ENCODE results near the gene MRNIP. TPM values are rescaled to one million over a fixed set of nuclear protein-coding genes. Genes with fewer than 3 reads are reported as not detected.

The MRNIP gene
- total RNA-seq, 1 donor from 2014 or later: 8.3 TPM

DNA sequence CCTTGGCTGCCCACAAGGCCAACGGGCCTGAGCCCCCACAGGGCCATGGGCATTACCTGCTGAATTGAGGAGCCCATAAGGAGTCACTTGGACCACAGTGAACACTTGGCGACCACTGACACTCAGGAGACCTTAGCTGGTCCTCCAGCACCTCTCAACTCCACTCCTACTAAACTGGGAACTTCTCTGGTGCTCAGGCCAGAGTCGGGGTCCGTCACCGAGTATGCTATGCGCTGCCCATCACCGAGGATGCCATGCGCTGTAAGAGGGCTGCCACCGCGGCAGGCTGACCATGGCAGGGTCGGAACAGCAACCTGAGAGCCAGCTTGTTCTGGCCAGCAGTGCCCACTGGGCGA is 38.5 kb downstream of the MRNIP start:
- ATAC-seq: no peak

DNA sequence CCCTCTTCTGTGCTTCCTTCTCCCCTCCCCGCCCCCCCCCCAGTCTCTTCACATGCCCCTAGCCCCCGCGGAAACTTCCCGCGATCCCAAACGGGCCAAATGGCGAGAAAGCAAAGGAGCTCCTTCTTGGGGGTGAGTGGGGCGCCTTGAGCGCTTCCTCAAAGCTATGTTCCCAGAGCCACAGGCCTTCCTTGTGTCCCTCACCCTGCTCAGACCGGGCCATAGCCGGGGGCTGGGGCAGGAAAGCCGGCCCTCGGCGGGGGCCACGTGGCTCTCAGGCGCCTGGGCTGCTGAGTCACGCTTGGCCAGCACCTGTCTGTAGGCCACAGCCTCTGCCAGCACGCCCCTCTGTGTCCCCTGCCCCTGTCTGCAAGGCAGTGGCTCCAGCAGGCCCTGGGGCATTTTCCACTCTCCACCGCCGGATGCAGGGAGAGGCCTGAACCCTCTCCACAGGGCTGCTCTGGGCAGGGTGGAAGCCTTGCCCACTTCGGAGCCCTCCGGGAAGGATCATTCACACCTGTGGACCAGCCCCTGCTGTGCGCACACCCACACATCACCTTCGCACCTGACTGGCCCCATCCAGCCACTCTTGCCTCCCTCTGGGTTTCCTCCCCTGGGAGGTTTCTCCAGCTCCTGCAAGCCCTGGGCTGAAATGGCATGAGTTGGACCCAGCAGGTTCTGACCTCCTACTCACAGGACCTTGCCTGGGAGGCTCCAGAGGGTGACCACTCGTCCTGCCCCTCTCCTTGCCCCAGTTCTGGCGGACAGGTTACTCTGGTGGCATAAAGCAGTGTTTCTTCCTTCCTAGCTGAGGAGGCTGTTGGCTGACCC is 39.1 kb downstream of the MRNIP start:
- ATAC-seq: peak; percentile 30

DNA sequence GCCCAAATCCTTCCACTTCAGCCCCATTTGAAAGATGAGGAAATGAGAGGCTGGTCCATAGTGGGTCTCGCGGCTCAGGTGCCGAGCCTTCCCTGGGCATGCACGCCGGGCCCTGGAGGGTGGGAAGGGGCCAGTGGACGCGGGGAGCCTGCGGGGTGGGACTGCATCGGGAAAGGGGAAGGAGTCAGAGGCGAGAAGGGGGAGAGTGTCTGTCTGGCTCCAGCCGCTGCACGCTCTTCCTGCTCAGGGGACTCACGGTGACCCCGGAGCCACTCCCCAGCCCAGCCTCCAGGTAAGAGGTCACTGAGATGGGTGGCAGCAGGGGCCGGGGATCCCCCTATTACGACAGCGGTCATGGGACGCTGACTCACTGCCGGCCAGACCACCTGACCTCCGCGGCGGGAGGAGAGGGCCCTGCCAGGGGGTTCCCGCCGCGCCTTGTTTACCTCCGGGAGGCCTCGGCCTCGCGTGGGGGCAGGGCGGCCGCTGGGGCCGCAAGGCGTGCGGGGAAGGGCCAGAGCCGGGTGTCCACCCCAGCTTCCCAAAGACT is 39.8 kb downstream of the MRNIP start:
- ATAC-seq: peak; percentile 82

DNA sequence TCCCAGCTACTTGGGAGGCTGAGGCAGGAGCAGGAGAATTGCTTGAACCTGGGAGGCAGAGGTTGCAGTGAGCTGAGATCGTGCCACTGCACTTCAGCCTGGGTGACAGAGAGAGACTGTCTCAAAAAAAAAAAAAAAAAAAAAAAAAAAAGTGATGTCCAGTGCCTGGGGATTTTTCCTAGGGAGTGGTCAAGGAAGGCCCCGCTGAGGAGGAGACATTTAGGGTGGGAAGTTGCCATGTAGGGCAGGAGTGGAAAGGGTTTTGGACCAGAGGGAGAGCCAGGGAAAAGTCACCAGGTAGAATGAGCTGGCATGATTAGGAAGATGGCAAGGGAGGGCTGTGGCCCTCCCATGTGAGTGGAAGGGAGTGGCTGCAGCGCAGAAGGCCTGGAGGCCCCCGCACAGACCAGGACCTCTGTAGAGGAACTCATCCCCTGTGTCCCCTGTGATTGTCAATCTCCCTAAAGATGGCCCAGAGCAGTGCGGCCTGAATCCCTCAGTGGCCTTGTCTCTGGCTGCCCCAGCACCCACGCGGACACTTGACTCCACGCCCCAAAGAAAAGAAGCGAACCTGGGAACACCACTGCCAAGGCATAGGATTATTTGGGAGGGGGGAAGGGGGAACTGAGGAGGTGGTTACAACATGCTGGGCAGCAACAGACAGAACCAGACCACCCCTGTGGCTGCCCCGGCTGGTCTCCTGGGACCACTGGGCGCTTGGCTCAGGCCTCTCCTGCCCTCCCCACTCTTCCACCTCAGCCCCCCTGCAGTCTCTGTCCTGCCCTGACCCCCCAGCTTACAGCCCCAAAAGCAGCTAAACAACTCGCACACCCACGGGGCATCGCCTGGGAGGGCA is 40.5 kb downstream of the MRNIP start:
- no peak for ATAC-seq

DNA sequence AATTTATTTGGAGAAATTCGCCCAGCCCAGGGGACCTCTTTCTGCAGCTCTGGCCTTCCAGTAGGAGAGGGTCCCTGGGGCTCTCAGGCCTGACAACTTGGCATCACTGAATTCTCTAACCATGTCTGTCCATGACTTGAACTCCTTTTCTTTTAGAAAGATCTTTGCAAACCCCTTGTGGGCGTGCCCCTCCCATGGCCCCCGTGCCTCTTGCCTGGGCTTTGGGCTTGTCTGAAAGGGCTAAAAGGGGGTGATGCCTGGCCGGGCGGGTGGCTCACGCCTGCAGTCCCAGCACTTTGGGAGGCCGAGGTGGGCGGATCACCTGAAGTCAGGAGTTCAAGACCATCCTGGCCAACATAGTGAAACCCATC is 41.2 kb downstream of the MRNIP start:
- no peak for ATAC-seq

DNA sequence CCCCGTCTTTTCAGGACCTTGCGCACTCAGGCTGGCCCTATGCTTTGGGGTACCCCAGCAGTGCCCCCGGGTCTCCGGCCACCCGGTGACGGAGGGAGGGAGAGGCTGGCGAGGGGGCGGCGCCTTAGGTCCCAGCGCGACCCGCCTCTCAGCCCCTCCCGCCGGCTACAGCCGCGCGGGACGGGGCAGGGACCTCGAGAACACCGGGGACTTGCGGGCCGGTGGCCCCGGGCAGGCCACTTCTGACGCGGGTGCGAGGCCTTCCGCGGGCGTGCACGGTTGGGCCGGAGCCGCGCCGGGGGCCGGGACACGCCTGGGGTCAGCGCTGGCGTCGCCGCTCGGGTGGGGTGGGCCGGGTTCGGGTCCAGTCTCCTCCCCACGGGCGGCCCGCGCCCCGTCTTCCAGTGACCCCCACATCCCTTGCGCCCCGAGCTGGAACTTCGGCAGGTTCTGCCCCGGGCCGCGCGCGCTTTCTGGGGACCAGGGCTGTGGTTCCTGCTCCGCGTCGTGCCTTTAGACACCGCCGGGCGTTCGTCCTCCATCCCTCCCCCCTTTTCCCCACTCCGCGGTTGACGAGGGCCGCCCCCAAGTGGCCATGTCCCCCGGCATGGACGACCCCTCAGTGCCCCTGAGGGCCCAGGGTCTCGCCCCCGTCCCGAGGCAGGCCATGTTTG is 41.7 kb downstream of the MRNIP start:
- no peak for ATAC-seq

DNA sequence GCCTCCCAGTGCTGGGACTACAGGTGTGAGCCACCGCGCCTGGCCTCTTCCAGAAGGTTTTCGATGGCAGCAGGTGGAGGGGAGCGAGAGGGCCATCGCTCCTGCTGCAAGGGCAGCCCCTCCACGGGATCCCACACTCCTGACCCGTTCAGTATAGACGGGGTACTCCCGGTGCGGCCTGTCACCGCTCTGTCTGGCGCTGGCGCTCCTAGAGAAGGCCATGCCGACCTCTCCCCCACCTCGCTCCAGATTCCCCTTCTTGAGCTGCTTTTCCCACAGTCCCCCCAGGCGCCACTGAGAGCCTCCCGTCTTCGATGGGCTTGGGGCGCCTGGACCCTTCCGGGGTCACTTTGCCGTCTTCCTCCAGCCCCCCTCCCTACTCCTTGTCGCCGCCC is 42.2 kb downstream of the MRNIP start:
- no peak for ATAC-seq

DNA sequence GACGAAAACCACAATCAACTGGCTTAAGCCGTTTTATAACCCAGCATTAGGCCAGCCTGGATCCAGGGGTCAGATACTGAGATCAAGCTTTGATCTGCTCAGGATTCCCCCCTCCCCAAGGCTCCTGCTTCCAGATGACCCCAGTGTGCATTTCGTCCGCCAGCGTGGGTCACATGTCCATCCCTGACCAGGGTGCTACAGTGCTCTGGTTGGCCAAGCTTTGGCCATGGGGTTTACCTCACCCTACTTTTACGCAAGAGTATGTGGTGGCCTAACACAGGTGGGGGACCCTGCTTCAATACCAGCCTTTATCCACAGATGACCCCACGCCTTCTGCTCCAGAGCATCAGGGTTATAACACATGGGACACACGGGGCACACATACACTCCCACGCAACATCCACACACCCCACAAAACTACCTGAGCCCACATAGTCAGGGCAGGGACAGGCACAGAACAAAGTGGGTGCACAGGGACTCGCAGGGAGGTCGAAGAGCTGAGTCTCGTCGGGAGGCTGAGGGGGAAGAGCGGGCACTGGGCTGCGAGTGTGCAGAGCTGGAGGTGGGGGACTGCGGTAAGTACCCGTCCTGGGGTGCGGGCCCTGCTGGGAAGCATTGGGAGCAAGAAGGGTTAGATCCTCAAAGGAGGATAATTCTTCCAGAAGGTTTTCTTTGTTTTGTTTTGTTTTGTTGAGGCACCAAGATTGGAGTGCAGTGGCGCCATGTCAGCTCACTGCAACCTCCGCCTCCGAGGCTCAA is 42.9 kb downstream of the MRNIP start:
- ATAC-seq: no peak

DNA sequence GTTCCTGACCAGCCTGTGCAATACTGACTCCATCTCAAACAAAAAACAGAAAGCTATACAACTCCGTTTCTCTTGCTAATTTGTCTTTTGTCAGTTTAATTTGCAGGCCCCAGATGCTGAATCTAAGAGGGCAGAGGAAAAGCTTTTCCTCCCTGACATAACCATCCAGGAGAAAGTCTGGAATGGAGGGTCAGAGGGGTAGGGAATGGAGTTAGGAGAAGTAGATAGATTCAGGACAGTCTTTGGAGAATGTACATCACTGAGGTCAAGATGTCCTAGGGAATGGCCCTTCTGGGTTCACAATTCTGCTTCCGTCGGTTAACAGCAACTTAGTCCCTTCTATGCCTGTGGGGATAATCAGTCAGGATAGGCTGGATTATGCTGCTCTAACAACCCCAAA is 44.5 kb downstream of the MRNIP start:
- no peak for ATAC-seq

DNA sequence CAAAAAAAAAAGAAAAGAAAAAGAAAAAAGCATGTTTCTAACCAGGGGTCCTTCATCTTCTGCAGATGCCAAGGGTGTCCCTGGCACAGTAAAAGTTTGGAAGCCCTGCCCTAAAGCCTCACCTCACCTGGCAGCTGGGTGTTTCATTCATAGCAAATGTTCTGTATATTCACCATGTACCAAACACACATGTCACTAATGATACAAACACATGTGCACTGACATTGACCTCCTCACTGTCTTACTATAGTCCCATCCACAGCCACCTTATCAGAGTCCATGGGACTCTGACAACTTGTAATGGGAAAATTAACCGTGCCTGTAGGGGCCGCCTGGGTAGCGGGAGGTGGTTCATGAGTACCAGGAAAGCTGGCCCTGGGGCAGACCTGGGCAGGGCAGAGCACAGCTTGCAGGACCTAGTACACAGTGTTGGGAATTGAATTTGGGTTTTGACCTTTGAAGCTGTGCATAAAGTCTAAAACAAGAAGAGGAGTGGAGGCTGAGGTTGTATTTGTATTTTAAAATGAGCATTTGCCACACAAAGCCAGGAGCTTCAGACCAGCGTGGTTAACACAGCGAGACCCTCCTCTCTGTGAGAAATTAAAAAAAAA is 45.5 kb downstream of the MRNIP start:
- ATAC-seq: no peak

DNA sequence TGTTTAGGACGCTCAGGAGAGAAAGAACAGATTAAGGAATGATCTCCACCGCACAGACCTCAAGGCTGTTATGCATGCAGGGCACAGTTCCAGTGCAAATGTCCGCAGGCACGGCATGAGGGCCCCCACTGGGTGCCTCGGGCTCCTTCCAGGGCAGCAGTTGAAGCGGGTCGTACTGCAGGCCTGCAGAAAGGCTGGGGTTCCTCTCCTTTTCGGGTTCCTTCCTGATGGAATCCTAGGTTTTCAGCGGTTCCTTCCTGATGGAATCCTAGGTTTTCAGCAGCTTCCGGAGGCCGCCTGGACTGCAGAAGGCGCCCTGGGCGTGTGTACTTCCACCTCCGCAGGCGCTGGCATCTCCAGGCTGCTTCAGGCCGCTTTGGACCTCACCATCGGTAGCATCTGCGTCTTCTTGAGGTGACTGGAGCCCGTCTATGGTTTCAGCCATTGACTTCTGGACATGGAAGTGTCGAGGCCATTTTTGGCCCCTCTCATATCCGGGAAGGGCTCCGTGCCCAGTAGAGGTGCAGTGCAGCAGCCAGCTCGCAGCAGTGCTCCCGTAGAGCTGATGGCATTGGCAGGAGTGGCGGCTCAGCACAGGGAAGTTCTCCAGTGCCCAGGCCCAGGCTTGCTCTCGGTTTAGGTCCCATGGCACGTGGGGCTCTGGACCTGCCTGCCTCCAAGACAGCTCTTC is 46.3 kb downstream of the MRNIP start:
- ATAC-seq: no peak

DNA sequence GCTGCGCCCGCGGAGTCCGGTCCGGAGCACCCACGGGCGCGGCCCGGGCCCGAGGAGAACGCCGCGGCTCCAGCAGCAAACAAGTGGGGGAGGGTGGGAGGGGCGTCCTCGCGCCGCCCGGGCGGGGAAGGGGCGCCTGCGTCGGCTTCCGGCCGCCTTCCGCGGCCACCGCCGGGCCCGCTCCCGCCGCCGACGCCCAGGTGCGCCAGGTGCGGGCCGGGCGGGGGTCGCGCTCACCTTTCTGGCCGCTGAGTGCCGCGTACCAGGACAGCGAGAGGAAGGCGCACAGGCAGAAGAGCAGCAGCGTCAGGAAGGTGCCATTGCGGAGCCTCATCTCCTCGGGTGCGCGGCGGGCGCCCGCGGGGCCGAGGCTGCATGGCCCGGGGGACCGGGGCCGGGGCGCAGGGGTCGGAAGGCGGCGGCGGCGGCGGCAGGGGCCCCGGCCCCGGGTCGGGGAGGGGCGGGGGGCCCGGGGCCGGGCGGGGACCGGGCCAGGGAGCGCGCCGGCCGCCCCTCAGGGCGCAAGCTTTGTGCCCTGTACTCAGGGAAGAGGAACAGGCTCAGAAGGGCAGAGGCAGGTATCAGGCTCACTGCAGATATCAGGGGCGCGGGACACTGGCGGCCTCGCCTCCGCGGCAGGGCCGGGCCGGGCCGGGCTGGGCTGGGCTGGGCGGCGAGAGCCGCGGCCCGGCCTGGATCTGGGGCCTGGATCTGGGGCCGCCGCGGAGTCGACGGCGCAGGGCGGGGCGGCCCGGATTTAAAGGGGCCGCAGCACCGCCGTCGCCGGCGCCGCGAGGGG is 52.2 kb downstream of the MRNIP start, which contains the start of gene MGAT4B:
Gene MGAT4B, minus strand, starts transcription at position 617 of the 799 bp plus-strand sequence. Its CDS starts 283 bp downstream, at position 334.
- peak; percentile 87 for ATAC-seq

DNA sequence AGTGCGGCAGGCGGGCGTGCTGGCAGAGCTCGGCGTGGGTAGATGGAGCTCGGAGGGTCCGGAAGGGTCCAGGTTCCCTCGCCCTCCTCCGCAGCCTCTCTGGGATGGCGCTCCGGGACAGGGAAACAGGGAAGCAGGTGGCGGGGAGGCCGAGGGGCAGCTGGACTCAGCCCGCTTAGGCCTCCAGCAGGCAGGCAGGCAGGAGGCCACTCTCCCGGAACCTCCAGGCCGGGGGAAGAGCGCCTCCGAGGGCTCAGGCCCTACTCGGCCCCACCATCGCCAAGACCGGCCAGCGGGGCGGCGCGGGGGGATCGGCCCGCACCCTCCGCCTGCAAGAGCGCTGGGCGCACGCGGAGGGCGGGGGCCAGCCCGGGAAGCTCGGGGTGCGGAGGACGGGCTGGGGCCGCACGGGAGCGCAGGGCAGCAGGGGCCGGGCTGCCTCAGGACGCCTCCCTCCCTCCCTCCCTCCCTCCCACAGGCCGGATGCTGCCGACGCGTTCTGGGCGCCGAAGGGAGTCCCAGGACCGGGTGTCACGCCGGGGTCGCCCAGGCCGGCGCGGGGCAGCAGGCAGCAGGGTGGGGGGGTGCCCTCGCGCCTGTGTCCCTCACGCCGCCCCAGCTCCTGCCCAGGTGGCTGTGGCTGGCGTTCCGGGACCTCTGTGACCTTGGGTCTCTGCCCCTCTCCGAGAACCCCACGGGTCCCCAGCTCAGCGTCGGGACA is 52.9 kb downstream of the MRNIP start:
- peak; percentile 37 for ATAC-seq

DNA sequence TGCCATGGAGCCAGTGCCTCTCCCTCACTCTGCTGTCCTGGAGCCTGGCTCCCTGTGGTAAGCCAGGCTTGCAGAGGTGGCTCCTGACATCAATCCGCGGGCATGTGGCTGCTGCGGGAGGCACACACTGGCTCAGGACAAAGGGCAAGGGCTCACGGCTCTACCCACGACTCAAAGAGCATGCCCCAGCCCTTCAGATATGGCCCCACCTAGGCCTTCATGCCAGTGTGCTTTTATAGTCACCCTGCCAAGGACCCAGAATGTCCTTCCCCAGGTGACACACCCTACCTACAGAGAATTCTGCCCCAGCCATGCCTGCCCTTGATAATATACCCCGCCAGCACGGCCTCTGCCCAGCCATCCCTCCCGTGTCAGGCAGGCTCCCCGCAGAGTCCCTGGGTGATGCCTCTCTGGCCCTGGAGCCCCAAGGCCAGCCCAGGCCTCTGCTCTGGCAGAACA is 53.5 kb downstream of the MRNIP start:
- peak; percentile 2 for ATAC-seq

DNA sequence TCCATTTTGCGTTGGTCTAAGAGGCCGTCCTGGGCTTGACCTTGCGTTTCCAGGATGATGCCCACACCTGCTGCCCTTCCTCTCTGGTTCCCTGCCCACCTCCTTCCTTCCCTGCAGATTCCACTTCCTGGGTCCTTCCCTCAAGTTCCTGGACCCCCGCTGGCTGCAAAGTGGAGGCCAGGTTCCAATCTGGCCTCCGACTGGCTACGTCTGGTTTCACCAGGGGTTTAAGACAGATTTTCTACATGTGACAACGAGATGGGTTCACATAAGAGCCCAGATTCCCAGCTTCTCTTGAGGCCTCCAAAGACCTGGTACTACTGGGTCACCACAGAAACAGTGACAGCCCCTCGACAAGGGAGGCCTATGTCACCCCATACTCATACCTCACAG is 54.1 kb downstream of the MRNIP start:
- no peak for ATAC-seq

DNA sequence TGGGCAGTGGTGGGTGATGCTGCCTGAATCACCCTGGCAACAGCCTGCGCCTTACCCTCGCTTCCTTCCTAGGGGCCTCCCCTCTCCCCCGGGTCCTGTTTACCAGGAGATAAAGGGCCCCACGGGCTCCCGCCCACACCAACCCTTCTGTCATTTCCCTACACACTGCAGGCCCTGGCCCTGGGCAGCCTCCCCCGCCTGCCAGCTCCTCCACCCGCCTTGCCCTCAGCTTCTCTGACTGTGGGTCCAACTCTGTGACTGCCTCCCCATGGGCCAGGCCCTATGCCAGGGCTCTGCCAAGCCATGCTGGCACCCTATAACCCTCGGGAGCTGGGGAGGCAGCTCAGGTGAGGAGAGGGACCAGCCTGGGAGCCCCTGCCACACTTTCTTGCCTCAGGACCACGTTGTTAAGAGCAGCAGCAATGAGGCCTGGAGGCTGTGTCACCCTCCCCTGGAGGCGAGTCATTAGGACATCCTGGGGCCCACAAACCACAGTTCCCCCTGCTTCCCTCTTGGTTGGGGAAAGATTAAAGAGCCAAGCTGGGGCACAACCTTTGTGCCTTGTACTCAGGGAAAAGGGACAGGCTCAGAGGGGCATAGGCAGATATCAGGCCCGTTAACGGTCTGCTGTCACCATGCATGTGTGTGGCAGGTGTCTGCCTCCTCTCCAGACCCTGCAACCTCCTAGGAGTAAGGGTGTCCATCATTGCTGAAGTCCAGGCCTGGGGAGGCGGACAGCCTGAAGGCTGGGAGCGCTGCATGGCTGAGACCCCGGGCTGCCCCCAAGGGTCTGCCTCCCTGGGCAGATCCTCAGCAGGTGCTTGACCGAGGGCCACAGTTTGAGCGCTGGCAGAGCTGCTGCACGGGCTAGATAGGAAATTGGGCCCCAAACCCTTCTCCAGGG is 54.7 kb downstream of the MRNIP start:
- no peak for ATAC-seq

DNA sequence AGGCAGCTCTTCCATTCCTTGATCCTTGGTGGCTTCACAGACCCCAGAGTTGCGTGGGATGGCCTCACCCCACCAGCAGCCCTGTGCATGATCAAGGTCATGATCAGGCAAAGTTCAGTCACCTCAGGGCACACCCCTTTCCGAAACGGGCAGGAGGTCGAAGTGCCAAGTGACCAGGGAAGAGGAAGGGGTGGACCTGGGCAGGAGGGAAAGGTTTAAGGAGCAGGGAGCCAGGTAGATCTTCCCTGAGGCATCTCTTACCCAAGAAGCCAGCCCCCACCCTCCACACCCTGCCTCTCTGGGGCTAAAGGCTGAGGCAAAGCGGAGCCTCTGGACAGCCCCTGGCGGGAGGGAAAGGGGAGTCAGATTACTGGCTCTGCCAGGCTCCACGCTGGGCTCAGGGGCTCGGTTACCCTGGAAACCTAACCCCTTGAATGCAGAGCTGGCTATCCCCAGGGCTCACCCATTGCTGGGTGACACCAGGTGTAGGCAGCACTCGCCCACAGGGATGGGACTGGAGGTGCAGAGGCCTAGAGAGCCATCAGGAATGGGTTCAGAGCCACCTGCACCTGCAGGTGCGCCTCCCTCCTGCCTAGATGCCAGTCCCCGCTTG is 55.6 kb downstream of the MRNIP start:
- no peak for ATAC-seq
